ENCODE data around the gene GNA14.
"Not testable (repeated sequence)": the region's sequence is repeated elsewhere in the genome, so short reads cannot be mapped to it uniquely, and the experiment has no call there.

GNA14 gene

GRCh38 chr9:77643871-77644270, 4.3 kb downstream of the GNA14 start:
- no peak for DNase-seq (ENCODE audit: low spot score)

GRCh38 chr9:77640741-77641580, 7.2 kb downstream of the GNA14 start:
- no peak for DNase-seq (ENCODE audit: low spot score)

GRCh38 chr9:77632652-77633051, 15.5 kb downstream of the GNA14 start:
- DNase-seq (ENCODE audit: low spot score), result no peak

- not testable (repeated sequence) for DNase-seq (ENCODE audit: low spot score)
These were observed 19.3 kb downstream of the GNA14 start for GRCh38 chr9:77628864-77629263.

- no peak for DNase-seq (ENCODE audit: low spot score)
These were observed 31.9 kb downstream of the GNA14 start for GRCh38 chr9:77616191-77616590.

GRCh38 chr9:77614645-77615044, 33.5 kb downstream of the GNA14 start:
- DNase-seq (ENCODE audit: low spot score), result no peak

GRCh38 chr9:77606526-77606925, 41.6 kb downstream of the GNA14 start:
- no peak for DNase-seq (ENCODE audit: low spot score)

- DNase-seq (ENCODE audit: low spot score), result no peak
These were observed 42.5 kb downstream of the GNA14 start for GRCh38 chr9:77605449-77606220.

GRCh38 chr9:77604316-77604715, 43.8 kb downstream of the GNA14 start:
- no peak for DNase-seq (ENCODE audit: low spot score)

- no peak for DNase-seq (ENCODE audit: low spot score)
These were observed 45.3 kb downstream of the GNA14 start for GRCh38 chr9:77602852-77603251.

GRCh38 chr9:77601476-77602099, 46.5 kb downstream of the GNA14 start:
- DNase-seq (ENCODE audit: low spot score), result no peak

- no peak for DNase-seq (ENCODE audit: low spot score)
These were observed 47.3 kb downstream of the GNA14 start for GRCh38 chr9:77600810-77601209.

GRCh38 chr9:77599492-77599891, 48.6 kb downstream of the GNA14 start:
- DNase-seq (ENCODE audit: low spot score), result no peak

- DNase-seq (ENCODE audit: low spot score), result no peak
These were observed 49.1 kb downstream of the GNA14 start for GRCh38 chr9:77598991-77599390.

GRCh38 chr9:77598524-77598923, 49.6 kb downstream of the GNA14 start:
- DNase-seq (ENCODE audit: low spot score), result no peak

GRCh38 chr9:77597057-77597456, 51.1 kb downstream of the GNA14 start:
- DNase-seq (ENCODE audit: low spot score), result no peak

GRCh38 chr9:77595426-77596095, 52.6 kb downstream of the GNA14 start:
- DNase-seq (ENCODE audit: low spot score), result no peak

GRCh38 chr9:77594963-77595362, 53.2 kb downstream of the GNA14 start:
- no peak for DNase-seq (ENCODE audit: low spot score)

- no peak for DNase-seq (ENCODE audit: low spot score)
These were observed 54.6 kb downstream of the GNA14 start for GRCh38 chr9:77593528-77593927.

- DNase-seq (ENCODE audit: low spot score), result no peak
These were observed 55.6 kb downstream of the GNA14 start for GRCh38 chr9:77592476-77592875.

GRCh38 chr9:77589046-77589795, 58.9 kb downstream of the GNA14 start:
- DNase-seq (ENCODE audit: low spot score), result no peak
